ENCODE measurements around the gene SLC27A2. TPM values are rescaled to one million over a fixed set of nuclear protein-coding genes. Genes with fewer than 3 reads are reported as not detected.

SLC27A2 gene
- total and polyA plus RNA-seq, 2 donors (not counting 1 experiment from before 2014, with no cell fraction given) = 0.39 to 0.49 TPM

DNA sequence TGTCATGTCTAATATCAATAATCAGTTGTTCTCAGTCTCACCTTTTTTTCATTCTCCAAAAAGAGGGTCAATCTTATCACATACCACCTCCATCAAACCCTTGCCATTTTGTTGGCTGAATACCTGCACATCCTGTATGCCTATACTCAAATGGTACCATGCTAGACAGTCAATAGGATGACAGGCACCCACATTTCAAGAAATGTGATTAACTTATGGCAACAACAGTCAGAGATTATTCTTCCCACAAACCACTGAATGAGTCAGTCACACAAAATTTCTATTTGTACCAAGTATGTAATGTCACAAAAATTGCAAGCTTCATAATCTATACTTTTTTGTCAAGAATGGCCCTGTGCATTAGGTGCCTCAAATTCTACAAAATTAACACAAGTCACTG lies 5.1 kb upstream of the SLC27A2 start:
- Histone ChIP-seq H2AFZ (ENCODE audit: insufficient read depth, low read depth, low read length, poor library complexity, severe bottlenecking) (no peak overlapping the region), H3K27me3 (replicated peaks in 1 of 4; ENCODE audit: control extremely low read depth in 1 of 4, control insufficient read depth in 3 of 4, insufficient read depth in 4 of 4, low read length in 3 of 4) (peaks cover 0 to 9% (median 3%) of the 10 kb centered on the region in 4 experiments), H3K9me3 (ENCODE audit: control extremely low read depth in 1 of 3, control insufficient read depth in 2 of 3, insufficient read depth in 1 of 3, low read length in 2 of 3) (peaks cover 0 to 7% (median 0%) of the 10 kb centered on the region in 3 donors), H3K9ac (ENCODE audit: low read length) (no peak overlapping the region), H3K4me1 (ENCODE audit: control insufficient read depth in 2 of 2, insufficient read depth in 2 of 2, low read length in 2 of 2) (peaks cover 0 to 2% of the 10 kb centered on the region in 2 donors), H3K4me2 (replicated peaks; ENCODE audit: low read depth, low read length, poor library complexity, severe bottlenecking) (no peak overlapping the region), H3K4me3 (ENCODE audit: control extremely low read depth in 1 of 5, extremely low read depth in 1 of 5, insufficient read depth in 1 of 5, low read depth in 2 of 5, low read length in 4 of 5) (no peak overlapping the region), H4K20me1 (ENCODE audit: control insufficient read depth, insufficient read depth, low read length, poor library complexity, severe bottlenecking) (no peaks in the 10 kb centered on the region), H3K27ac (ENCODE audit: low read length in 2 of 2) (no peak overlapping the region), H3K36me3 (replicated peaks in 1 of 2; ENCODE audit: control extremely low read depth in 1 of 2, control insufficient read depth in 1 of 2, extremely low read depth in 1 of 2, insufficient read depth in 2 of 2, low read length in 1 of 2) (no peaks in the 10 kb centered on the region), H3K79me2 (ENCODE audit: control insufficient read depth, insufficient read depth, low read length) (no peaks in the 10 kb centered on the region)
- ChIA-PET POLR2A (no interaction called here), CTCF (no interaction called here)
- no peak overlapping the region for H3K4me3 Mint-ChIP-seq
- ATAC-seq (ENCODE audit: low read depth) (no peak), DNase-seq (no peak)
- intact Hi-C loops (cut with micrococcal nuclease) = no loop called here
- H3K4me1 Mint-ChIP-seq = no peaks in the 10 kb centered on the region
- TF ChIP-seq, protein P1, sequence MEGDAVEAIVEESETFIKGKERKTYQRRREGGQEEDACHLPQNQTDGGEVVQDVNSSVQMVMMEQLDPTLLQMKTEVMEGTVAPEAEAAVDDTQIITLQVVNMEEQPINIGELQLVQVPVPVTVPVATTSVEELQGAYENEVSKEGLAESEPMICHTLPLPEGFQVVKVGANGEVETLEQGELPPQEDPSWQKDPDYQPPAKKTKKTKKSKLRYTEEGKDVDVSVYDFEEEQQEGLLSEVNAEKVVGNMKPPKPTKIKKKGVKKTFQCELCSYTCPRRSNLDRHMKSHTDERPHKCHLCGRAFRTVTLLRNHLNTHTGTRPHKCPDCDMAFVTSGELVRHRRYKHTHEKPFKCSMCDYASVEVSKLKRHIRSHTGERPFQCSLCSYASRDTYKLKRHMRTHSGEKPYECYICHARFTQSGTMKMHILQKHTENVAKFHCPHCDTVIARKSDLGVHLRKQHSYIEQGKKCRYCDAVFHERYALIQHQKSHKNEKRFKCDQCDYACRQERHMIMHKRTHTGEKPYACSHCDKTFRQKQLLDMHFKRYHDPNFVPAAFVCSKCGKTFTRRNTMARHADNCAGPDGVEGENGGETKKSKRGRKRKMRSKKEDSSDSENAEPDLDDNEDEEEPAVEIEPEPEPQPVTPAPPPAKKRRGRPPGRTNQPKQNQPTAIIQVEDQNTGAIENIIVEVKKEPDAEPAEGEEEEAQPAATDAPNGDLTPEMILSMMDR (IDR thresholded peaks at IDR 0.05) = no peak
- TF ChIP-seq EZH2 (IDR thresholded peaks at IDR 0.05; ENCODE audit: borderline replicate concordance, insufficient read depth, low read depth, low read length, poor library complexity, severe bottlenecking) = no peak
- no peak overlapping the region for H3K27ac Mint-ChIP-seq
- H3K27me3 Mint-ChIP-seq = peaks cover 29% of the 10 kb centered on the region
- H3K9me3 Mint-ChIP-seq (ENCODE audit: insufficient read depth) = no peaks in the 10 kb centered on the region

DNA sequence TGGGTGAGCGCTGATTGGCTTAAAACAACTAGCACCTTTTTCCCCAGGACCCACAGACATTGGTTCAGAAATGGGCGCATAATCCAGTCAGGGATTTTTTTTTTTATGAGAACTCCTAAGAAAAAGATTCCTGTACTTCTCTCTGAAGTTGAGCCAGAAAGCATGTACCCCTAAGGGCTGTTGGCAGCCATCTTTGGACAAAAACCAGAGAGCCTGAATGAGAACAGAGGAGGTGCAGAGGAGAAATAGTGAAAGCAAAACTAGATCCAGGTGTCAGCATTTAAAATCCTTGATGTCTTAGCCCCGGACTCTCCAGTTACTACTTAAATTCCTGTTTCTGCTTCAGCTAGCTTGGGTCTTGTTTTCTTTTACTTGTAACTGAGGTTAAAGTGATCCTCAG lies 1.9 kb upstream of the SLC27A2 start:
- DNase-seq (no peak), ATAC-seq (ENCODE audit: low read depth) (no peak)
- no peak overlapping the region for H3K4me2 ChIP-seq (replicated peaks; ENCODE audit: low read depth, low read length, poor library complexity, severe bottlenecking)
- no peak overlapping the region for H3K27ac ChIP-seq (ENCODE audit: low read length in 2 of 2)
- Mint-ChIP-seq H3K4me1 (peaks cover 14% of the 10 kb centered on the region), H3K27me3 (peaks cover 32% of the 10 kb centered on the region), H3K4me3 (peak overlapping the region; percentile 40), H3K9me3 (ENCODE audit: insufficient read depth) (no peaks in the 10 kb centered on the region), H3K27ac (no peak overlapping the region)
- no peaks in the 10 kb centered on the region for H3K79me2 ChIP-seq (ENCODE audit: control insufficient read depth, insufficient read depth, low read length)
- H3K36me3 ChIP-seq (replicated peaks in 1 of 2; ENCODE audit: control extremely low read depth in 1 of 2, control insufficient read depth in 1 of 2, extremely low read depth in 1 of 2, insufficient read depth in 2 of 2, low read length in 1 of 2) = no peaks in the 10 kb centered on the region
- 100% methylated on average over 1 of the region's 3 CpGs for WGBS (ENCODE audit: insufficient coverage)
- H2AFZ ChIP-seq (ENCODE audit: insufficient read depth, low read depth, low read length, poor library complexity, severe bottlenecking) = no peak overlapping the region
- ChIA-PET POLR2A (no interaction called here), CTCF (no interaction called here)
- H3K4me3 ChIP-seq (ENCODE audit: control extremely low read depth in 1 of 5, extremely low read depth in 1 of 5, insufficient read depth in 1 of 5, low read depth in 2 of 5, low read length in 4 of 5) = no peak overlapping the region
- H4K20me1 ChIP-seq (ENCODE audit: control insufficient read depth, insufficient read depth, low read length, poor library complexity, severe bottlenecking) = no peaks in the 10 kb centered on the region
- H3K4me1 ChIP-seq (ENCODE audit: control insufficient read depth in 2 of 2, insufficient read depth in 2 of 2, low read length in 2 of 2) = peaks cover 7 to 11% of the 10 kb centered on the region in 2 donors
- H3K9me3 ChIP-seq (ENCODE audit: control extremely low read depth in 1 of 3, control insufficient read depth in 2 of 3, insufficient read depth in 1 of 3, low read length in 2 of 3) = no peaks in the 10 kb centered on the region
- peaks cover 0 to 17% (median 5%) of the 10 kb centered on the region in 4 experiments for H3K27me3 ChIP-seq (replicated peaks in 1 of 4; ENCODE audit: control extremely low read depth in 1 of 4, control insufficient read depth in 3 of 4, insufficient read depth in 4 of 4, low read length in 3 of 4)
- intact Hi-C loops (cut with micrococcal nuclease) = no loop called here
- no peak overlapping the region for H3K9ac ChIP-seq (ENCODE audit: low read length)
- TF ChIP-seq, protein P1 (IDR thresholded peaks at IDR 0.05) = no peak
- no peak for TF ChIP-seq EZH2 (IDR thresholded peaks at IDR 0.05; ENCODE audit: borderline replicate concordance, insufficient read depth, low read depth, low read length, poor library complexity, severe bottlenecking)

Data from B cell (primary cell).